ENCODE measurements around the gene ATP9B.

The ATP9B gene

GRCh38 chr18:79426376-79427300 lies 357.4 kb downstream of the ATP9B start:
- FAIRE-seq: no peak
- no peak for TF ChIP-seq PAX5 (IDR thresholded peaks at IDR 0.05; ENCODE audit: insufficient read depth, low read length, severe bottlenecking)
- TF ChIP-seq TAF1 (IDR thresholded peaks at IDR 0.05; ENCODE audit: low read depth, low read length): no peak
- TF ChIP-seq SPI1 (IDR thresholded peaks at IDR 0.05; ENCODE audit: low read depth, low read length): no peak
- no peak for TF ChIP-seq POU2F2 (IDR thresholded peaks at IDR 0.05; ENCODE audit: low read depth, low read length)
- TF ChIP-seq POLR2AphosphoS5 (IDR thresholded peaks at IDR 0.05; ENCODE audit: low read depth, low read length): no peak
- no peak for TF ChIP-seq POLR2A (IDR thresholded peaks at IDR 0.05; ENCODE audit: low read depth, low read length)

DNA sequence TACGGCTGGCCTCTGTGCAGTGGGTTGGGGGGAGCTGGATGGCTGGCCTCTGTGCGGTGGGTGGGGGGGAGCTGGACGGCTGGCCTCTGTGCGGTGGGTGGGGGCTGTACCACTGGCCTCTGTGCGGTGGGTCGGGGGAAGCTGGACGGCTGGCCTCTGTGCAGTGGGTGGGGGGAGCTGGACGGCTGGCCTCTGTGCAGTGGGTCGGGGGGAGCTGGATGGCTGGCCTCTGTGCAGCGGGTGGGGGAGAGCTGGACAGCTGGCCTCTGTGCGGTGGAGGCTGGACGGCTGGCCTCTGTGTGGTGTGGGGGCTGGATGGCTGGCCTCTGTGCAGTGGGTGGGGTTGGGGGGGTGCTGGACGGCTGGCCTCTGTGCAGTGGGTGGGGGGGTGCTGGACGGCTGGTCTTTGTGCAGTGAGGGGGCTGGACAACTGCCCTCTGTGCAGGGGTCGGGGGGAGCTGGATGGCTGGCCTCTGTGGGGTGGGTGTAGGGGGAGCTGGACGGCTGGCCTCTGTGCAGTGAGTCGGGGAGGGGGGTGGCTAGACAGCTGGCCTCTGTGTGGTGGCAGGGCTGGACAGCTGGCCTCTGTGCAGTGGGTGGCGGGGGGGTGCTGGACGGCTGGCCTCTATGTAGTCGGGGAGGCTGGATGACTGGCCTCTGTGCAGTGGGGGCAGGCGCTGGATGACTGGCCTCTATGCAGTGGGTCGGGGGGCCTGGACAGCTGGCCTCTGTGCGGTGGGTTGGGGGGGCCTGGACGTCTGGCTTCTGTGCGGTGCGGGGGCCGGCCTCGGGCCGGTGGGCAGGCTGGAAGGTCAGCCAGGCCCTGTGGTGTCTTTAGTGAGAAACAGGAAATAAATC lies 358.4 kb downstream of the ATP9B start:
- TF ChIP-seq POLR2AphosphoS5 (IDR thresholded peaks at IDR 0.05; ENCODE audit: low read depth, low read length): no peak
- no peak for TF ChIP-seq PAX5 (IDR thresholded peaks at IDR 0.05; ENCODE audit: insufficient read depth, low read length, severe bottlenecking)
- DNase-seq (ENCODE audit: insufficient read length, low spot score) (no peak), FAIRE-seq (no peak)

More at GRCh38 chr18:79426376-79427300, 357.4 kb downstream of the ATP9B start:
- no peak for DNase-seq (ENCODE audit: insufficient read length, low spot score)

Data from GM12891 (cell line).